Medulla oblongata (tissue), 1 donor: ENCODE measurements around the gene FGF12.
A peak's percentile ranks its signal among the peaks of the same experiment; 100 is the strongest.

Source experiments
- DNase-seq: peaks from one replicate; pipeline ENCODE4 v3.0.0-alpha.2; 2015; ENCODE audit errors: extremely low spot score

FGF12 gene

DNA sequence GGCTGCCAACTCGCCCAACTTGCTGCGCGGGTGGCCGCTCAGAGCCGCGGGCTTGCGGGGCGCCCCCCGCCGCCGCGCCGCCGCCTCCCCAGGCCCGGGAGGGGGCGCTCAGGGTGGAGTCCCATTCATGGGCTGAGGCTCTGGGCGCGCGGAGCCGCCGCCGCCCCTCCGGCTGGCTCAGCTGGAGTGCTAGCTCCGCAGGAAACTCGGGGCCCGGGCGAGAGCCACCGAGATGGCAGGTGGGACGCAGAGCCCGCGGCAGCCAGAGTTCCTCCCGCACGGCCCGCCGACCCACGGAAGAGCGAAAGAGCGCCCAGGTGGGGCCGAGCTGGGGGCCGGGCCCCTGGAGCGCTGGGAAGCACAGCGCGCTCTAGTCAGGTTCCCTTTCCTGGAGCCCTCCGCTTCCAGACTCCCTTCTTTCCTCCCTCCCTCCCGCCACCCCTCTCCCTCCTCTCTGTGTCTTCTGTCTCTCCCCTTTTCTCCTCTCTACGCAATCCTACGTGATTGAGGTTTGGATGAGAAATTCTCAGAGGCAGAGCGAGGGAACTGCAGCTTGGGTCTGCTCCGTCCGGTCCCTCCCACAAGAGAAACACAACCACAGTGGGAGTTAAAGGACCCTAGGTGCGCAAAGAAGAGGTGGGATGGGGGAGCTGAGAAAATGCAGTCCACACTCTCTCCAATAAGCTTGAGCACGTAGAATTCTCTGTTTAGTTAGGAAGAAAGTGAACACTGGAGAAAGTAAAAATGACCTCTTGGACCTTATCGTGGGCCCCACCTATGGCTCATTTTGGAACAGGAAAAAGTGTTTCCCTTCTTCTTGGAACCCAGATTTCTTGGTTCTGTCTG is 317.3 kb downstream of the FGF12 start:
- no peak for DNase-seq

DNA sequence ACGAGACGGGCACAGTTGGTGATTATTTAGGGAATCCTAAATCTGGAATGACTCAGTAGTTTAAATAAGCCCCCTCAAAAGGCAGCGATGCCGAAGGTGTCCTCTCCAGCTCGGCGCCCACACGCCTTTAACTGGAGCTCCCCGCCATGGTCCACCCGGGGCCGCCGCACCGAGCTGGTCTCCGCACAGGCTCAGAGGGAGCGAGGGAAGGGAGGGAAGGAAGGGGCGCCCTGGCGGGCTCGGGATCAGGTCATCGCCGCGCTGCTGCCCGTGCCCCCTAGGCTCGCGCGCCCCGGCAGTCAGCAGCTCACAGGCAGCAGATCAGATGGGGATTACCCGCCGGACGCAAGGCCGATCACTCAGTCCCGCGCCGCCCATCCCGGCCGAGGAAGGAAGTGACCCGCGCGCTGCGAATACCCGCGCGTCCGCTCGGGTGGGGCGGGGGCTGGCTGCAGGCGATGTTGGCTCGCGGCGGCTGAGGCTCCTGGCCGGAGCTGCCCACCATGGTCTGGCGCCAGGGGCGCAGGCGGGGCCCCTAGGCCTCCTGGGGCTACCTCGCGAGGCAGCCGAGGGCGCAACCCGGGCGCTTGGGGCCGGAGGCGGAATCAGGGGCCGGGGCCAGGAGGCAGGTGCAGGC is 318.0 kb downstream of the FGF12 start:
- DNase-seq = no peak

DNA sequence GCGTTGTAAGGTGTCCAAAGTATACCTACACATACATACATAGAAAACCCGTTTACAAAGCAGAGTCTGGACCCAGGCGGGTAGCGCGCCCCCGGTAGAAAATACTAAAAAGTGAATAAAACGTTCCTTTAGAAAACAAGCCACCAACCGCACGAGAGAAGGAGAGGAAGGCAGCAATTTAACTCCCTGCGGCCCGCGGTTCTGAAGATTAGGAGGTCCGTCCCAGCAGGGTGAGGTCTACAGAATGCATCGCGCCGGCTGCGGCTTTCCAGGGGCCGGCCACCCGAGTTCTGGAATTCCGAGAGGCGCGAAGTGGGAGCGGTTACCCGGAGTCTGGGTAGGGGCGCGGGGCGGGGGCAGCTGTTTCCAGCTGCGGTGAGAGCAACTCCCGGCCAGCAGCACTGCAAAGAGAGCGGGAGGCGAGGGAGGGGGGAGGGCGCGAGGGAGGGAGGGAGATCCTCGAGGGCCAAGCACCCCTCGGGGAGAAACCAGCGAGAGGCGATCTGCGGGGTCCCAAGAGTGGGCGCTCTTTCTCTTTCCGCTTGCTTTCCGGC is 318.6 kb downstream of the FGF12 start:
- no peak for DNase-seq

DNA sequence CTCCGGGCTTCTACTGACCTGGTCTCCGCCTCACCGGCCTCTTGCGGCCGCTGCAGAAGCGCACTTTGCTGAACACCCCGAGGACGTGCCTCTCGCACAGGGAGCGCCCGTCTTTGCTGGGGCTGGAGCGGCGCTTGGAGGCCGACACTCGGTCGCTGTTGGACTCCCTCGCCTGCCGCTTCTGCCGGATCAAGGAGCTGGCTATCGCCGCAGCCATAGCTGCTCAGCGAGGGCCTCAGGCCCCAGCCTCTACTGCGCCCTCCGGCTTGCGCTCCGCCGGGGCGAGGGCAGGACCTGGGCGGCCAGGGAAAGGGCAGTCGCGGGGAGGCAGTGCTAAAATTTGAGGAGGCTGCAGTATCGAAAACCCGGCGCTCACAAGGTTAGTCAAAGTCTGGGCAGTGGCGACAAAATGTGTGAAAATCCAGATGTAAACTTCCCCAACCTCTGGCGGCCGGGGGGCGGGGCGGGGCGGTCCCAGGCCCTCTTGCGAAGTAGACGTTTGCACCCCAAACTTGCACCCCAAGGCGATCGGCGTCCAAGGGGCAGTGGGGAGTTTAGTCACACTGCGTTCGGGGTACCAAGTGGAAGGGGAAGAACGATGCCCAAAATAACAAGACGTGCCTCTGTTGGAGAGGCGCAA is 319.2 kb downstream of the FGF12 start:
- DNase-seq = no peak

DNA sequence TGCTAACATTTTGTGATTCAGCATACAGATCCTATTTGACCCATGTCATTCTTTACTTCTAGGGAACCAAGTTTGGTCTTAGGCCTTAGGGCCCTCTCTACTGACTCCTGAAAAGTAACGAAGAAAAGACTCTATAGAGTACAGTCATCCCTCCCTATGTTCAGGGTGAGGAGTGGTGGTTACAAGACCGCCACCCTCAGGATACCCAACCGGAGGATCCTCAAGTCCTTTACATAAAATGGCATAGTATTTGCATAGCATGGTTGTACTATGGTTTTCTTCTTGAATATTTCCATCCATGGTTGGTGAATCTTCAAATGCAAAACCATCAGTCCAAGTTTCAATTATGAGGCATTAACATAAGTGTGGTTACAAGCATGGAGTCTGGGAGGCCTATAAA is 327.6 kb downstream of the FGF12 start:
- DNase-seq = no peak

DNA sequence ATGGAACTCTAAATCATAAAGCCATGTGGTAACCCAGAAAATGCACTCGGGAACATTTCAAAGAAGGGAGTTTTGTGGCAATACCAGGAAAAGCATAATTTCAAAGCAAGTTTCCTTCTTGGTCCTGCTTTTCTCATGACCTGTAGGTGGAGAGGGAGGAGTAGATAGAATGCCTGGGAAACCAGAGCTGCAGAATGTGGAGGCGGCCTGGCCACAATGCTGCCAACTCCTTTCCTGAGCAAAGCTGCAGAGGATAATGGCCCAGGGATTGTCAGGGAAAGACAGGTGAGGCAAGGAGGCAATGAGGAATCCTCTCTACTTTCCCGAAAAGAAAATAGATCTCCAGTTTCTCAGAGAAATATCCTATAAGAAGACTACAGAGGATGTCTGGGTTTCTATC is 330.3 kb downstream of the FGF12 start:
- no peak for DNase-seq

DNA sequence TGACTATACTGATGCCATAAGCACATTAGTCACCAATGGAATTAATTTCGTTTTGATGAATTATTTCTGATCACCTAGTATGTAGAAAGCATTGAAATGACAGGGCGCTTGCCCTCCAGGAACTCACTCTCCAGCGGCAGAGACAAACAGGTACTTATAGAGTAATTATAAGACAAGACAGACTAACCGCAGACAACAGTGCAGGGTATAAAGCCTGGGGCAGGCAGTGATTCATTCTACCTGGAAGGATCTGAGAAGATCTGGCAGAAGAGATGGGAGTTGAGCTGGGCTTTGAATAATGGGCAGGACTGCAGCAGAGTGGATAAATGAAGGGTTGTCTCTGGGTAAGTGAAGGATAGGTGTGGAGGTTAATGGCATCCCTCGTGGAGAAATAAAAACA is 331.8 kb downstream of the FGF12 start:
- no peak for DNase-seq

DNA sequence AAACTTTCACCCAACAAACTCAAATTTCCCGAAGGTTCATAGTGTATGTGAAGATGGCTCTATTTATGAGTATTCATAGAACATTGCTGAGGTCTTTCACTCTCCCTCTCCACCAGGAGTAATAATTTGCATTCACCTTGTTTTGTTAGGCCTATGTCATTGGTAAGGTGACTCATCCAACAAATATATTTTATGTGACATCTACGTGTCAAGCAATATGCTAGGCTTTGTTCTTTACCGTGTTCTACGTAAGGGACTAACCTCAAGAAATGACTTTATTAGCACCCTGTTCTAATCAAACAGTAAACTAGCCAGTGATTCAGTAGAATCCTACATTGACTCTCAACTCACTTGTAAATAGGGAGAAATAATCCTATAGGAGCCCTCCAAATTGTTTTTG is 334.4 kb downstream of the FGF12 start:
- DNase-seq = no peak

DNA sequence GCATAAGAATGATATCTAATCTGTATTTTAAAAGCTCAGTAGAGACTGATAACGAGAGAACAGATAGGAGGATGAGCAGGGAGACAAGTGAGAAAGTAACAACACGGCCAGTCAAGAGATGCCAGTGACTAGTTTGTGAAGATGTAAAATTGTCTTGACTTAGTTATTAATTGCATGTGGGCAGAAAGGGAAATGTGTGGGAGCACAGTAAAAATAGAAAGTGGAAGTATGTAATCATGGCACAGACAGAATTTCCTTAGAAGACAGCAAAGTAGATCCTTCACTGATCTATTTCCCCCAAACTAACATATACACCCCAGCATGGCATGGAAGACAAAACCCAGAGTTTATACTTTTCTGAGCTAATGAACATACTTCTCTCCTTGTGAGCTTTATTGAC is 344.5 kb downstream of the FGF12 start:
- DNase-seq = no peak

DNA sequence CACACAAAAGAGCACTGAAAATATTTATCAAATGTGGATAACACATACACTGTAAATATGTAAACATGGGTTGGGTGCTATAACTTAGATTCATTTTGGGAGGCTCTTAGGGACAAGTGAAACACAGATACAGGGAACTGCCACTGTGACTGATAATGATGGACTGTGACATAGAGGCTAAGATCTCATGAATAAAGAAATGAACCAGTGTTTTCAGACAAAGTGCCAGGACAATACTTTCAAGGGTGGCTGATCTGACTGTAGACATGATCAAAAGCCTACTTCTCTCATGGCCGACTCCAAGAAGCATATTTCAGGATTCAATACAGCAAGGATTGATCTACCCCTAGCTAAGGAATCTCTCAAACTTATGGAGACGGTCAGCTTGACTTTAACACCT is 353.8 kb downstream of the FGF12 start:
- no peak for DNase-seq

DNA sequence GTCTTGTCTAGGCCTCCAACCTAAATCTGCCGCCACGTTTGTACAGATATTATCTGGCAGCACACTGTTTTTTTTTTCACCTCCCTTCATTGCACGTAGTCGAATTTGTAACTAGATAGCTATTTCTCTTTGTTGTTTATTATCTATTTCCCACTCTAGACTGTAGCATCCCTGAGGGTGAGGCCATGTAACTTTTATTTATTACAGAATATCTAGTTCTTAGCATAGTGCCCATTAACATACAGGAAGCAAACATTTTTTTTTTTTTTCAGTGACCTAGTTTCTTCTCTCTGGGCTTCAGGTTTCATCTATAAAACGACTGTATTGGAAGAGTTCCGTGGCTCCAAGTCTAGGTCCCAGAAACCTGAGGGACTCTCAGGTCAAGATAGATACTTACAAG is 354.3 kb downstream of the FGF12 start:
- no peak for DNase-seq

DNA sequence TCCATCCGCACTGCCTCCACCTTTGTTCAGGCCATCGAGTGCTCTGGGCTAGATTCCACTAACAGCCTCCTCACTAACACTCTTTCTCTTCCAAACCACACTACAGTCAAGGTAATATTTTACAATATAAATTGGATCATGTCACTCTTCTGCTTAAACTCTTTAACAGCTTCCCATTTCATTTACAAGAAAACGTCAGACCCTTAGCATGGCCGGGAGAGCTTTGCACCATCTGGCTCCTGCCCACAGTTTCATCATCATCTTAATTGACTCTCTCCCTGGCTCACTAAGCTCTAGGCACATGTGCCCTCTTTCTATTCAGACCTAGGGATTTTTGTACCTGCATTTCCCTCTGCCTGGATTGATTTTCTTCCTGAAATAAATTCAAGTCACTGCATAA is 354.7 kb downstream of the FGF12 start:
- no peak for DNase-seq

DNA sequence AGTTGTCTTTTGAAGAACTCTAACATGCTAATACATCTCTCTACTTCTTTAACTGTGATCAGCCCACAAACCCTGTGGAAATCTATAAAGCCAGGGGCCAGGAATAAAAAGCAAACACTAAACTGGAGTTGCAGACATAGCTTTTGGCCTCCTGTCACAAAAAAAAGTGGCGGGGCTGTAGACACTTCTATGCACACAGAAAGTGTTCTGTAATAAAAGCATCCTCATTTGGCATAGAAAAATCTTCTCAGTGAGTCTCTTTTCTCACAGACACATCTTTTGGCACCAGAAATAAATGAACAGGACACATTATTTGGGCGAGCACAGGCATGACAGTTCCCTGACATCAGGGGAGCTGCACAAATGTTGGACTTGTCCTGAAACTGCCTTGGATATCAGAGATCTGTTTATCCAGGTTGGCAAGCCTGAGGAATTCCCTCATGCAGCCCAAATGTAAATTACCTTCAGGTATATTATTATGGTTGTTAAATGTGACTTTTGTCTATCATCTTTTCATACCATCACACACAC is 355.4 kb downstream of the FGF12 start:
- DNase-seq = no peak

DNA sequence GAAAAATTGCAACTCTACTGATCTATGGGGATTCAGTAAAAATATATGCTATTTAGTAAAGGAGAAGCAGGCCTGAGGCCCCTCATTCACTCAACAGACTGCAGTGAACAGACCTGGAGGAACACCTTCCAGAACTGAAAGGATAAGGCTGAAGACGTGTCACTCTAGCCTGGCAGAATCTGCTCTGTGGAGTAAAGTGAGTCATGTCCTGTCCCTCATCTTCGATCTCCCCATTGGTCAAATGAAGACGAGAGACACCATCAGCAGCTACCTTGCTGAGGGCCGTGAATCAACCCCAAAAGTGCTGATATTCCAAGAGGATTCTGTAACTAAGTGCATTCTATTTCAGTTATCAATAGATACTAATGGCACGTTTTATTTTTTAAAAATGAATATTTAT is 359.7 kb downstream of the FGF12 start:
- no peak for DNase-seq

DNA sequence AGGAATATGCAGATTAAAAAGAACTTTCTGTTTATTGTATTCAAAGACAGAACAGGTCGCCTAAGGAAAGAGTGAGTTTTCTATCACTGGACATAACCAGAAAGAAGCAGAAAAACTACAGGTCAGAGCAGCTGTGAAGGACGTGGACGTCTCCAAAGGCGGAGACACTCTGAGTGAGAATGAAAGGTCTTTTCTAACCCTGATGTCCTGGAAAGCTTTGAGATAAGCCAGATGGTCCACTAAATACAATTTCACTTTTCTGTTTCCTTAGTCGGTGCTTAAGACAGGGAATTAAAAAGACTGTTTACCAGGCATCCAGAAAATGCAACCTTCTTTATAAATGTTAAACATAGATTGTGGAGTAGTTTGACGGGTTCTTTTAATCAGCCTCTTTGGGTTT is 360.4 kb downstream of the FGF12 start:
- no peak for DNase-seq

DNA sequence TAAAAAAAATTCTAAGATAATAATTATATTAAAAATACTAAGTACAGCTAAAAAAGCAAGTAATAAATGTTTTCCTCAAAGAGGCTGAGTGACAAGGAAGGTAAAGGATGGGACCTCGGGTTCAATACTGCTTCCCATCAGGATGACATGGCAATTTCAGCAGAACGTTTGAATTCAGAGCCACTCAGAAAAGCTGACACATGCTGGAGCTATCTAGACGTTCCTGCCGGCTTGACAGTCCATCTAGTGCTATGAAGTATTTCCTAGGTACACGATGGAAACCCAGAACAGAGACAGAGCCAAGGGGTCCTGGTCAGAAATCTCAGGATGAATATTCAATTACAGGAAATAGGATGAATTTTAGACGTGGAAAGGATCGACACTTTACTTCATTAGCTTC is 361.8 kb downstream of the FGF12 start:
- no peak for DNase-seq

DNA sequence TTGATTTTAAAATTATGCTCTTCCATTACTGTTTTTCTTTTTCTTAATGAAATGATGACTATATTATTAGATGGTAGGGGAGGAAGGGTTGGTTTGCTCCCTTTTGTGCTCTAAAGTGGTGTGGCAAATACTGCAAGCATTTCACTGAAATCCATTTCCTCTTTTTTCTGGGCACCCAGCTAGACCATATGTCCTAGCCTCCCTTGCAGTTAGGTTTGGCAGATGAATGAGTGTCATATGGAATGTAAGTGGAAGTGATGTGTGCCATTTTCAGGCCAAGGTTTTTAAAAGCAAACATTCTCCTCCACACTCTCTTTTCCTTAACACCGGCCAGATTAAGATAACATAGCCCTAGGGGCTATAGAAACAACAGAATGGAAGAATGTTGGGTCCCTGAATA is 363.0 kb downstream of the FGF12 start:
- DNase-seq = no peak

DNA sequence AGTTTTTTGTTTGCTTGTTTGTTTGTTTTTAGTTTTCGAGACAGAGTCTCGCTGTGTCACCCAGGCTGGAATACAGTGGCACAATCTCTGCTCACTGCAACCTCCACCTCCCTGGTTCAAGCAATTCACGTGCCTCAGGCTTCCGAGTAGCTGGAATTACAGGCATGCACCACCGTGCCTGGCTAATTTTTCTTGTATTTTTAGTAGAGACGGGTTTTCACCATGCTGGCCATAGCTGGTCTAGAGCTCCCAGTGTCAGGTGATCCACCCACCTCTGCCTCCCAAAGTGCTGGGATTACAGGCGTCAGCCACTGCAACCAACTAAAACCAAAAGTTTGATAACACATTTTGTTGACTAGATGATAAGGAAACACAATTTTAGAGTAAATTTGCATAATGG is 372.7 kb downstream of the FGF12 start:
- DNase-seq = no peak

DNA sequence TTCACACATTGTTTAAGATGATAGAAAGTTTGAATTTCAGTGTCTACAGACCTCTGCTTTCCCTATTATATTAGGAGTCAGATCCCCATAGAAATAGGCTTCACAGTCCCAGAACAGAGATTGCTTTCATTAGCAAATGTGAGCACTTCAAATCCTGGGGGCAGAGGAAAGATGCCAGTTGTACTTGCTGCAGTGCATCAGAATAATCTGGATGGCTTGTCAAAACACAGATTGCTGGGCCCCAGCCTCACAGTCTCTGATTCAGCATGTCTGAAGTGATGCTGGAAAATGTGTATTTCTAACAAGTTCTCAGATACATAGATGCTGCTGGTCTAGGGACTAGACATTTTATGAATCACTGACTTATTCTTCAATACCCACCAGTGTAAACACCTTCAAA is 375.2 kb downstream of the FGF12 start:
- peak; percentile 71 for DNase-seq

DNA sequence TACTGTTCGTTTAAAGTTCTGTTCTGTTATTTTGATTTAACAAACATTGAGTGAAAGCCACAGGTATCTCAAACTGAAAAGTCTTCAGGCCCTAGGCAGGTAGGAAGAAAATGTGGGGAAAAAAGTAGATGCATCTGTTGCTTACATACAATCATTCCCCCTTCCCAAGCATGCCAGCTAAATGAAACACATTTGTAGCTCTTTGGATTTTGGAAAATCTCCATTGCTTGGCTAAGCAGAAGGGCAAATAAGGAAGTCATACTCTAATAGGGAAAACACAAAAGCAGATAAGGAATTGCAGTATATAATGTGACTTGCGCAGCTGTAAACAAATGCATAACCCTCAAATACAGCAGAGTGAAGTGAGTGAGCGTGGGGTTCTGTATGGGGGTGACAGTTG is 375.9 kb downstream of the FGF12 start:
- DNase-seq = peak; percentile 10

DNA sequence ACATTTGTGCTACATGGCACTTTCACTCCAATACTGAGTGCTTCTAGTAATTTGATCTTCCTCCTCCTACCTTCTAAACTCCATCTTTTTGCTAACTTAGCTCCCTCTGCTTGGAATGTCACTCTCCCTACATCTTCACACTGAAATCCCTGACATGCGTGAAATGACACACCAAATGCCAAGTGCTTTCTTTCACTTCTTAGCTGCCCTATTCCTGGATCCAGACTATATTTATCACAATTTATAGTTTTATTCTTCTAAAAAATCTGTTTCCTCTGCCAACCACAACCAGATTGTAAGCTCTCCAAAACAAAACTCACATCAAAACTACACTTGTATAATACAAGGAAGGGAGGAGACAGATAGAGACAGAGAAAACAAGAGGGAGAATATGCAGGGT is 387.3 kb downstream of the FGF12 start:
- DNase-seq = no peak

DNA sequence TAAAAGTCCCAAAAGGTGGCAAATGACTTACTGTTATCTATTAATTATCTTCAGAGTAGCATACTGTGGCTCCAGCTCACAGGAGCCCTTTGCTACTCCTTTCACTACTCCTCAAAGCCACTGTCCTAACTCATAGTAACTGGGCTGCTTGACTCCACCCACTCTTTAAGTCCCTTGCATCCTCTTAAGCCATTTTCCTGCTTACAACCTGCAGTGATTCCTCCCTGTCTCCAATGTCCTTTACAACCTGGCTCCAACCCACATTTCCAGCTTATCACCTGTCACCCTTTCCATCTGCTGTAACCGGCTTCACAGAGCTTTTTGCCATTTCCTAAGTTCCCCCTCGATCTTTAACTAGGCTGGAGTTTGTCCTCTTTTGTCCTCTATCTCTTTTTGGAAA is 388.1 kb downstream of the FGF12 start:
- DNase-seq = no peak

DNA sequence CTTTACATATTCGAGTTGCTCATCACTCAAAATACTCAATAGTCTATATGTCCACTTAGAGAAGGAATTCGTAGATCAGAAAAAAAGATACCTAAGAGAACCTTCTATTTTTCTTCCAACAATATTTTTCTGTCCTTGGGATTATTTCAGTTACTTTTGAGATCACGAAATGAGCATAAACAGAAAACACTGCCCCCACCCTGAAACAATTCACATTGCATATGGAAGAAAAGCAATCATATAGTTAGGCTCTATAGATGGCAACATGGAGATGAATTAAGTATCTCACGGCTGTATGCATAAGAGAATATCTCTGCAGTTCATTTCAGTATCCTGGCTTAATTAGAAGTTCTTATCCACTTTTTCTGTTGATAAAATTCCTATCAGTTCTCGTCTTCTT is 391.1 kb downstream of the FGF12 start:
- DNase-seq = no peak
